Measurements from ENCODE around the gene SIRT5. TPM values are rescaled to one million over a fixed set of nuclear protein-coding genes. Genes with fewer than 3 reads are reported as not detected.

SIRT5 gene
- total RNA-seq, 1 donor from 2014 or later = 18.2 TPM

DNA sequence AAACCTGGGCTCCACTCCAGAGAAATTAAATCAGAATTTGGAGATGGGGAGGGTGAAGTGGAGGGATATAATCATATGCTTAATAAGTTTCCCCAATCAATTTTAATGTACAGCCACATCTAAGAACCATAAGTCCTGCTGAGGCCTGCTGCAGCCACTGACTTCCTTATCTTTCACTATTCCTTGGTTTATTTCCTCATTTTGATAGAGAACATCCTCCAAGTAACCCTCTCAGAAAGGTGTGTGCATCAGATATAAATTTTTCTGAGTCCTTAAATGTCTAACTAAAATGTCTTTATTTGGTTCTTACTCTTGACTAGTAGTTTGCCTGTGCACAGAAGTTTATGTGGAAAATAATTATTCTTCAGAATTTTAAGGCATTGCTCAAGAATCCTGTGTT lies 23.7 kb upstream of the SIRT5 start:
- Mint-ChIP-seq H3K4me3 (ENCODE audit: low read depth) (no peak overlapping the region), H3K27me3 (peaks cover 11% of the 10 kb centered on the region), H3K9me3 (ENCODE audit: low read depth) (no peaks in the 10 kb centered on the region), H3K36me3 (ENCODE audit: insufficient read depth) (no peaks in the 10 kb centered on the region), H3K4me1 (ENCODE audit: low read depth) (no peaks in the 10 kb centered on the region), H3K27ac (no peak overlapping the region)
- TF ChIP-seq, protein P1, sequence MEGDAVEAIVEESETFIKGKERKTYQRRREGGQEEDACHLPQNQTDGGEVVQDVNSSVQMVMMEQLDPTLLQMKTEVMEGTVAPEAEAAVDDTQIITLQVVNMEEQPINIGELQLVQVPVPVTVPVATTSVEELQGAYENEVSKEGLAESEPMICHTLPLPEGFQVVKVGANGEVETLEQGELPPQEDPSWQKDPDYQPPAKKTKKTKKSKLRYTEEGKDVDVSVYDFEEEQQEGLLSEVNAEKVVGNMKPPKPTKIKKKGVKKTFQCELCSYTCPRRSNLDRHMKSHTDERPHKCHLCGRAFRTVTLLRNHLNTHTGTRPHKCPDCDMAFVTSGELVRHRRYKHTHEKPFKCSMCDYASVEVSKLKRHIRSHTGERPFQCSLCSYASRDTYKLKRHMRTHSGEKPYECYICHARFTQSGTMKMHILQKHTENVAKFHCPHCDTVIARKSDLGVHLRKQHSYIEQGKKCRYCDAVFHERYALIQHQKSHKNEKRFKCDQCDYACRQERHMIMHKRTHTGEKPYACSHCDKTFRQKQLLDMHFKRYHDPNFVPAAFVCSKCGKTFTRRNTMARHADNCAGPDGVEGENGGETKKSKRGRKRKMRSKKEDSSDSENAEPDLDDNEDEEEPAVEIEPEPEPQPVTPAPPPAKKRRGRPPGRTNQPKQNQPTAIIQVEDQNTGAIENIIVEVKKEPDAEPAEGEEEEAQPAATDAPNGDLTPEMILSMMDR (IDR thresholded peaks at IDR 0.05; ENCODE audit: unreplicated experiment) = no peak
- DNase-seq (ENCODE audit: low spot score, unreplicated experiment) = no peak

DNA sequence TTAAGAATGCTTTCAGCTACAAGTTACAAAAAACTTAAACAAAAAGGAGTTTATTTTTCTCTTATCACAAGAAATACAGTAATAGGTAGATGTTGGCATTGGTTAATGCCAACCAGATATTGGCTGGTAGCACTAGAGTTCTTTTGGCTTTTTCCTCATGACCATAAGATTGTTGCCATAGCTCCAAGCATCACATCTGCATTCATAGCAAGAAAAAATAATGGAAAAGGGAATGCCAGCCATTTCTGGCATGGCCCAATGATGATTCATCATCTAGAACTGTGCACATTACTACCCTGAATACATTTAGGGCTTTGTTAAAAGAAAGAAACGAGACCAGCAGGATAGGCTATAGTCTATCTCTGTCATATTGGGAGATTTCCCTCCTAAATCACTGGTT lies 20.8 kb upstream of the SIRT5 start:
- TF ChIP-seq, protein P1 (IDR thresholded peaks at IDR 0.05; ENCODE audit: unreplicated experiment) = no peak
- no peaks in the 10 kb centered on the region for H3K9me3 Mint-ChIP-seq (ENCODE audit: low read depth)
- H3K27me3 Mint-ChIP-seq = peaks cover 12% of the 10 kb centered on the region
- no peaks in the 10 kb centered on the region for H3K4me1 Mint-ChIP-seq (ENCODE audit: low read depth)
- no peak overlapping the region for H3K27ac Mint-ChIP-seq
- H3K36me3 Mint-ChIP-seq (ENCODE audit: insufficient read depth) = no peaks in the 10 kb centered on the region
- DNase-seq (ENCODE audit: low spot score, unreplicated experiment) = no peak
- H3K4me3 Mint-ChIP-seq (ENCODE audit: low read depth) = no peak overlapping the region

DNA sequence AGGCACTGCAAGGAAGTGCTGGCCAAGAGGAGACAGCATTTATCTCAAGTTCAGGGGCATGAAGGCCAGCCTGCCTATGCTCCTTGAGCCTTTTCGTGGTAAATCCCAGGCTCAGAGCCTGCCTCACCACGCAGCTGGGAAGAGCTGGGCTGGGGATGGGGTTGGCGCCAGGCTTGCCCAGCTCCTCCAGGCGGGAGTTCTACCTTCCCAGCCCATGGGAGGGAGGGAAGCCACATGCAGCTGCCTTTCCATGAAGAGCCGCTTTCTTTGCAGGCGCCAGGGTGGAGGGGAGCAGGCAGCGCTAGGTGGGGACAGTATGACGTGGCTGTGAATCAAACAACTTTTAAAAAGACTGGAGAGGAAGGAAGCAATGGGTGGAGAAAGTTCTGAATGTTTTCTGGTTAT lies 19.5 kb upstream of the SIRT5 start:
- H3K4me1 Mint-ChIP-seq (ENCODE audit: low read depth) = no peaks in the 10 kb centered on the region
- H3K36me3 Mint-ChIP-seq (ENCODE audit: insufficient read depth) = no peaks in the 10 kb centered on the region
- TF ChIP-seq, protein P1 (IDR thresholded peaks at IDR 0.05; ENCODE audit: unreplicated experiment) = no peak
- no peaks in the 10 kb centered on the region for H3K9me3 Mint-ChIP-seq (ENCODE audit: low read depth)
- no peak overlapping the region for H3K27ac Mint-ChIP-seq
- no peak for DNase-seq (ENCODE audit: low spot score, unreplicated experiment)
- peaks cover 12% of the 10 kb centered on the region for H3K27me3 Mint-ChIP-seq
- no peak overlapping the region for H3K4me3 Mint-ChIP-seq (ENCODE audit: low read depth)

DNA sequence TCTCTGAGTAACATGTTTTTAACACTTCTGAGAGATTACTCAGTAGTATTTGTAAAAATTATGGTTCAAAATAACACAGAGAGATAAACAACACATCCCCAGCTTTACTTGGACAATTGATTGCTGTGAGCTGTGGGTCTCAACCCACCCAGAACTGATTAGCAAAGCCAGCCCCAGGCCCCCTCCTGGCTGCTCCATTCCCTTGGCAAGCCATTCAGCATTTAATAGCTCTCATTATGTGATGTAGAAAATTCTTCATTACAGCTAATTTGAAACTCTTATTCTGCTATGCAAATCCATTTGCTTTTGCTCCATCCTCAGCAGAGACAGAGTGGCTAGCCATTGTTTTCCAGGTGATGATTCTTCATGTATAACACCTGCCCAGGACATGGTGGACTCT lies 16.6 kb upstream of the SIRT5 start:
- no peak overlapping the region for H3K4me3 Mint-ChIP-seq (ENCODE audit: low read depth)
- H3K36me3 Mint-ChIP-seq (ENCODE audit: insufficient read depth) = no peaks in the 10 kb centered on the region
- TF ChIP-seq, protein P1 (IDR thresholded peaks at IDR 0.05; ENCODE audit: unreplicated experiment) = no peak
- H3K9me3 Mint-ChIP-seq (ENCODE audit: low read depth) = no peaks in the 10 kb centered on the region
- H3K4me1 Mint-ChIP-seq (ENCODE audit: low read depth) = no peaks in the 10 kb centered on the region
- H3K27me3 Mint-ChIP-seq = peaks cover 12% of the 10 kb centered on the region
- H3K27ac Mint-ChIP-seq = no peak overlapping the region
- DNase-seq (ENCODE audit: low spot score, unreplicated experiment) = no peak

DNA sequence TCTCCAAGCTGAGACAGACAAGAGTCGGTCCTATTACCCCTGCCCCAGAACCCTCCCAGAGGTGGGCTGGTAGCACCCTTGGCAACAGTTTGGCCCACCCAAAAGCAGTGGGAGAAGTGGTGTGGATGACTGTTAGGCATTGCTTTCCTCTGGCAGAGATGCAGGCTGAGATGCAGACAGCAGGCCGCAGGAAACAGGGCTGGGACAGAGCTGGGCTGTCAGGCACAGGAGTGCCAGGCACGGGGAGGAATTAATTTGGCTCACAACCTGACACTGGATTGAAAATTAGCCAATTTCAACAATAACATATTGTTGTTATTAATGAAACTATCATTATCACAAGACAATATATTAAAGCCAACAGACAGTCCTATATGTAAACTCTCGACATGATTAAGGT lies 15.7 kb upstream of the SIRT5 start:
- TF ChIP-seq, protein P1 (IDR thresholded peaks at IDR 0.05; ENCODE audit: unreplicated experiment) = no peak
- H3K27me3 Mint-ChIP-seq = peaks cover 12% of the 10 kb centered on the region
- no peaks in the 10 kb centered on the region for H3K36me3 Mint-ChIP-seq (ENCODE audit: insufficient read depth)
- DNase-seq (ENCODE audit: low spot score, unreplicated experiment) = no peak
- no peak overlapping the region for H3K4me3 Mint-ChIP-seq (ENCODE audit: low read depth)
- no peaks in the 10 kb centered on the region for H3K4me1 Mint-ChIP-seq (ENCODE audit: low read depth)
- no peak overlapping the region for H3K27ac Mint-ChIP-seq
- H3K9me3 Mint-ChIP-seq (ENCODE audit: low read depth) = no peaks in the 10 kb centered on the region

Data from progenitor cell of endocrine pancreas (in vitro differentiated cells).